SU-DHL-6 (cell line): ENCODE measurements around the gene OR6S1.

Experiments used
- H2AFZ ChIP-seq: fragments of 200-600 bp; sonication (generic); 2 replicates; pipeline ENCODE4 v1.6.1; 2014; ENCODE audit warnings: low read depth, mild to moderate bottlenecking, moderate library complexity, mixed read lengths, antibody characterized with exemption, low read length; ENCODE audit not compliant: severe bottlenecking
- H3F3A ChIP-seq: fragments of 200-600 bp; shearing (Covaris generic); 2 replicates; pipeline ENCODE4 v1.6.0; 2016; ENCODE audit warnings: antibody characterized with exemption, mild to moderate bottlenecking; ENCODE audit not compliant: insufficient read depth
- H3K27ac ChIP-seq: fragments of 200-600 bp; sonication (generic); 2 replicates; pipeline ENCODE4 v1.5.1; 2016; ENCODE audit warnings: low read depth, mild to moderate bottlenecking, low read length, moderate library complexity, mixed read lengths
- H3K27me3 ChIP-seq: fragments of 200-600 bp; sonication (generic), shearing (Covaris generic); 2 replicates; pipeline ENCODE4 v1.6.0; 2014; ENCODE audit warnings: mild to moderate bottlenecking, low read length
- H3K36me3 ChIP-seq: fragments of 200-600 bp; sonication (generic); 2 replicates; pipeline ENCODE4 v1.6.1; 2014; ENCODE audit warnings: mild to moderate bottlenecking, low read length, mixed read lengths
- H3K4me2 ChIP-seq: fragments of 300-600, 200-600 bp; shearing (Covaris generic), sonication (generic); 2 replicates; pipeline ENCODE4 v1.6.0; 2014; ENCODE audit warnings: low read length, low read depth, mild to moderate bottlenecking; ENCODE audit not compliant: poor library complexity, severe bottlenecking
- H3K4me3 ChIP-seq: fragments of 200-600 bp; sonication (generic); 2 replicates; pipeline ENCODE4 v1.5.1; 2014; ENCODE audit warnings: antibody characterized with exemption, low read length, mild to moderate bottlenecking, mixed read lengths; ENCODE audit not compliant: insufficient read depth, poor library complexity, severe bottlenecking
- H3K79me2 ChIP-seq: fragments of 200-600 bp; sonication (generic); 2 replicates; pipeline ENCODE4 v1.6.1; 2014; ENCODE audit warnings: mild to moderate bottlenecking, low read length, moderate library complexity; ENCODE audit not compliant: insufficient read depth
- H3K9ac ChIP-seq: fragments of 200-600 bp; sonication (generic); 2 replicates; pipeline ENCODE4 v1.7.0; 2014; ENCODE audit warnings: mild to moderate bottlenecking, low read length
- H3K9me2 ChIP-seq: fragments of 200-600 bp; sonication (generic); replicated peaks from 2 replicates; pipeline ENCODE4 v1.6.1; 2014; ENCODE audit warnings: low read length; ENCODE audit not compliant: insufficient read depth
- H3K9me3 ChIP-seq: fragments of 200-600 bp; sonication (generic); 2 replicates; pipeline ENCODE4 v1.6.1; 2014; ENCODE audit warnings: low read length, mixed read lengths; ENCODE audit not compliant: insufficient read depth
- H4K20me1 ChIP-seq: fragments of 200-600 bp; sonication (generic); 2 replicates; pipeline ENCODE4 v1.6.1; 2014; ENCODE audit warnings: low read depth, mild to moderate bottlenecking, antibody characterized with exemption, low read length, moderate library complexity, mixed read lengths
- EZH2phosphoT487 ChIP-seq: fragments of 200-600 bp; sonication (generic), shearing (Covaris generic); conservative IDR thresholded peaks from 2 replicates; pipeline ENCODE4 v1.6.1; 2018; ENCODE audit warnings: mild to moderate bottlenecking, antibody characterized with exemption, low read length, moderate library complexity, mixed read lengths
- TF ChIP-seq, protein P1 (sequence below): fragments of 200-600 bp; sonication (generic); IDR thresholded peaks from one replicate; pipeline ENCODE4 v1.5.1; 2017; ENCODE audit warnings: antibody characterized with exemption, mild to moderate bottlenecking, low read length, moderate library complexity; ENCODE audit not compliant: insufficient read depth, poor library complexity, severe bottlenecking

The OR6S1 gene

DNA sequence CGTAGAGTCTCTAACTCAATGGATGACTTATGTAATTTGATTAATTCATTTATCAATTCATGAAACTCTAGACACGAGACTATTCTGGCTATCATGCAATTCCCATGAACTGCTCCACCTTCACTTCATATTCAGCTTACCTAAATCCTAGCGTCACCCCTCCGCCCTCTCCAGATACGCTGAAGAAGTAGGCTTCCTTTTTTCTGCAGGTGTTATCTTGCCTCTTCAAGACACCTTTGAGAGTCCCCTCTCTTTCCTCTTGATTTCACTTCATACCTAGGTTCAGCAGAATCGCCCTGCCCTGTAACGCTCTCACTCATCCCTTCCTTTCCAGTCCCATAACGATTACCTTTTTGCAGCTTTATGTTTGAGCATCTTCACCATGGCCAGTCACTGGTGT, 38.9 kb upstream of the OR6S1 start:
- Histone ChIP-seq H3K27me3 (no peaks in the 10 kb centered on the region), H3K36me3 (no peaks in the 10 kb centered on the region), H3K4me3 (no peak overlapping the region), H3F3A (peaks cover 29% of the 10 kb centered on the region), H3K9me2 (no peaks in the 10 kb centered on the region), H3K4me2 (peak overlapping the region; percentile 79), H3K9me3 (no peaks in the 10 kb centered on the region), H2AFZ (no peak overlapping the region), H3K9ac (no peak overlapping the region), H3K79me2 (no peaks in the 10 kb centered on the region), H4K20me1 (no peaks in the 10 kb centered on the region), H3K27ac (no peak overlapping the region)
- TF ChIP-seq EZH2phosphoT487, result no peak
- TF ChIP-seq, protein P1, sequence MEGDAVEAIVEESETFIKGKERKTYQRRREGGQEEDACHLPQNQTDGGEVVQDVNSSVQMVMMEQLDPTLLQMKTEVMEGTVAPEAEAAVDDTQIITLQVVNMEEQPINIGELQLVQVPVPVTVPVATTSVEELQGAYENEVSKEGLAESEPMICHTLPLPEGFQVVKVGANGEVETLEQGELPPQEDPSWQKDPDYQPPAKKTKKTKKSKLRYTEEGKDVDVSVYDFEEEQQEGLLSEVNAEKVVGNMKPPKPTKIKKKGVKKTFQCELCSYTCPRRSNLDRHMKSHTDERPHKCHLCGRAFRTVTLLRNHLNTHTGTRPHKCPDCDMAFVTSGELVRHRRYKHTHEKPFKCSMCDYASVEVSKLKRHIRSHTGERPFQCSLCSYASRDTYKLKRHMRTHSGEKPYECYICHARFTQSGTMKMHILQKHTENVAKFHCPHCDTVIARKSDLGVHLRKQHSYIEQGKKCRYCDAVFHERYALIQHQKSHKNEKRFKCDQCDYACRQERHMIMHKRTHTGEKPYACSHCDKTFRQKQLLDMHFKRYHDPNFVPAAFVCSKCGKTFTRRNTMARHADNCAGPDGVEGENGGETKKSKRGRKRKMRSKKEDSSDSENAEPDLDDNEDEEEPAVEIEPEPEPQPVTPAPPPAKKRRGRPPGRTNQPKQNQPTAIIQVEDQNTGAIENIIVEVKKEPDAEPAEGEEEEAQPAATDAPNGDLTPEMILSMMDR, result no peak

DNA sequence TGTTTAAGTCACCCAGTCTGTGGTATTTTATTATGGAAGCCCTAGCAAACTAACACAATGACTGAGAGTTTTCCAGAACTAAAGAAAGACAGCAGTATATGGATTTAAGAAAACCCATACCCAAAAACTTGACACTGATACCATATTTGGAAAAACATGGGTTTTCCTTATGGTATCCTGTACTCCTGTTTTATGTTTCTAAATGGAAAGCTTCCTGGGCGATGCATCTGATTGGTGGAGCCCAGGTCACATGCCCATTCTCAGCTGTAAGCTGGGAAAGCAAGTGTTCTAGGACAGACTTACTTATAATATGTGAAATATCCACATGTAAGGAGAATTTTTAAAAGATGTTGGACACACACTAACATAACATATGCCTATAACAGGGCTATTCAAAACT, 38.4 kb upstream of the OR6S1 start:
- Histone ChIP-seq H3F3A (peaks cover 29% of the 10 kb centered on the region), H3K4me3 (no peak overlapping the region)

DNA sequence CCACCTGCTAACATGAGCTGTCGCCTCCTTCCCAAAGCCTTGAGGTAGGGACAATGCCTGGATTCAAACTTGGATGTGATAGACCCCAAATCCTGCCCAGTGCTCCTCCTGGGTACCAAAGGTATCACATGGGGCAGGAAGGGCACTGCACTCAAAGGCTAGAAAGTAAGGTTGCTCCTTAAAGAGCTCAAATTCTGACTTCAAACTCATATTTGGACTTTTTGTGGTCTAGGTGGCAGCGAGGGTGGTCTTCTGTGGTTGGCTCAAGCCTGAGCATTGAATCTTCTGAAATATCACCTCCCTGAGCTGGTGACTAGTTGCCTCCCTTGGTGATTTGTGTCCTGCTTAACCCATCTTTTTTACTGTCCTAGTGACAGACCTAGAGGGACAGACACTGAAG, 34.6 kb upstream of the OR6S1 start:
- Histone ChIP-seq H3K27ac (no peak overlapping the region), H3K4me2 (no peak overlapping the region), H4K20me1 (no peaks in the 10 kb centered on the region), H3K9ac (no peak overlapping the region), H2AFZ (no peak overlapping the region), H3K4me3 (no peak overlapping the region), H3K79me2 (no peaks in the 10 kb centered on the region), H3K36me3 (no peaks in the 10 kb centered on the region), H3K9me3 (no peaks in the 10 kb centered on the region), H3F3A (peaks cover 3% of the 10 kb centered on the region), H3K27me3 (no peaks in the 10 kb centered on the region), H3K9me2 (no peaks in the 10 kb centered on the region)
- TF ChIP-seq, protein P1, result no peak
- TF ChIP-seq EZH2phosphoT487, result no peak

More for the DNA sequence above, 38.4 kb upstream of the OR6S1 start:
- H3K27ac ChIP-seq, result no peak overlapping the region
- H3K79me2 ChIP-seq, result no peaks in the 10 kb centered on the region
- no peaks in the 10 kb centered on the region for H3K27me3 ChIP-seq
- H3K9me2 ChIP-seq, result no peaks in the 10 kb centered on the region
- H3K9me3 ChIP-seq, result no peaks in the 10 kb centered on the region
- TF ChIP-seq EZH2phosphoT487, result no peak
- TF ChIP-seq, protein P1, result no peak
- H3K9ac ChIP-seq, result no peak overlapping the region
- no peak overlapping the region for H3K4me2 ChIP-seq
- no peak overlapping the region for H2AFZ ChIP-seq
- H3K36me3 ChIP-seq, result no peaks in the 10 kb centered on the region
- no peaks in the 10 kb centered on the region for H4K20me1 ChIP-seq
